MCF 10A (cell line): ENCODE results near the gene GYPC. TPM values are rescaled to one million over a fixed set of nuclear protein-coding genes. Genes with fewer than 3 reads are reported as not detected.

Source experiments
- BruUV-seq: library from RNA; stranded (reverse); fragments of 400-500 nt; replicated peaks from 2 replicates; lab custom pipeline; 2021; lab: Mats Ljungman, UMichigan
- CTCF ChIA-PET: fragments of 300-600 bp; sonication (Branson Sonifier 250); formaldehyde crosslinking; extraction: SDS; loops from one replicate; lab custom pipeline; 2021; ENCODE audit warnings: antibody characterized with exemption, inconsistent platforms; lab: Yijun Ruan, JAX
- POLR2A ChIA-PET: fragments of 300-600, 350-650 bp; sonication (Branson Sonifier 250); formaldehyde crosslinking; extraction: SDS; loops from one replicate; lab custom pipeline; 2020; ENCODE audit warnings: antibody characterized with exemption, inconsistent platforms; lab: Yijun Ruan, JAX
- DNase-seq: peaks from one replicate; pipeline ENCODE4 v3.0.0-alpha.2; 2018; ENCODE audit not compliant: unreplicated experiment
- H3K27ac Mint-ChIP-seq: one replicate; pipeline ENCODE4 v1.8.0; 2022; ENCODE audit warnings: mild to moderate bottlenecking, low read depth, mixed read lengths; ENCODE audit not compliant: unreplicated experiment
- H3K27me3 Mint-ChIP-seq: one replicate; pipeline ENCODE4 v1.8.0; 2022; ENCODE audit warnings: mixed read lengths; ENCODE audit not compliant: insufficient read depth, unreplicated experiment
- H3K36me3 Mint-ChIP-seq: one replicate; pipeline ENCODE4 v1.8.0; 2022; ENCODE audit warnings: mild to moderate bottlenecking, moderate library complexity, mixed read lengths; ENCODE audit not compliant: insufficient read depth, unreplicated experiment
- H3K4me1 Mint-ChIP-seq: one replicate; pipeline ENCODE4 v1.8.0; 2022; ENCODE audit warnings: mixed read lengths; ENCODE audit not compliant: insufficient read depth, unreplicated experiment
- H3K4me3 Mint-ChIP-seq: one replicate; pipeline ENCODE4 v1.8.0; 2022; ENCODE audit warnings: mild to moderate bottlenecking, moderate library complexity, mixed read lengths; ENCODE audit not compliant: unreplicated experiment
- H3K9me3 Mint-ChIP-seq: one replicate; pipeline ENCODE4 v1.8.0; 2022; ENCODE audit warnings: mixed read lengths; ENCODE audit not compliant: unreplicated experiment
- intact Hi-C: fragments of 100-400 bp; cut with micrococcal nuclease; formaldehyde crosslinking; loops from 2 replicates; pipeline ENCODE4 v1.14.1; 2022
- total RNA-seq: library from RNA; stranded (reverse); gene quantifications from 2 replicates; pipeline ENCODE4 v1.2.3, GENCODE V29; 2022
- TF ChIP-seq, protein P1 (sequence below): fragments of 200-600 bp; IDR thresholded peaks from one replicate; pipeline ENCODE4 v1.8.0; 2022; ENCODE audit warnings: antibody characterized with exemption, mild to moderate bottlenecking; ENCODE audit not compliant: unreplicated experiment

The GYPC gene
- total RNA-seq, 1 experiment from 2014 or later, result not detected

DNA sequence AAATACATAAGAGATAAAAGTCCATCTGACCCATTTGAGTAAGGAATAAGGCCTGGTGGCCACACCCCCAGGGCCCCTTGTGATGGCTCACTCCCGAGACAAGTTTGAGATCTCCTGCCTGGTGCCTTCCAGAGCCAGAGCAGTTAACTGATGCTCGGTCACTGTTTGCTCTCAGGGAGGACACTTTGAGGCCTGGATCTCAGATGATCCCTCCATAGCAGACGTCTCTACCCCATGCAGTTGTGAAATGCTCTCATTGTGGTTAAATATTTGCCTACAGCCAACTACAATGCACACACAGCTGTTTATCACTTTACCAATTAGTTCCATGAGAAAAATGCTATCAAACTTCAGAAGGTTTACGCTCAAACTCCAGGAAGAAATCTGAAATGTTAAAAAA, 12.3 kb downstream of the GYPC start:
- CTCF ChIA-PET, result no interaction called here
- BruUV-seq, result no TSS peak
- intact Hi-C loops, result no loop called here
- Mint-ChIP-seq H3K27ac (no peak overlapping the region), H3K9me3 (no peaks in the 10 kb centered on the region), H3K4me3 (no peak overlapping the region), H3K27me3 (no peaks in the 10 kb centered on the region), H3K36me3 (no peaks in the 10 kb centered on the region), H3K4me1 (no peaks in the 10 kb centered on the region)
- no peak for DNase-seq
- TF ChIP-seq, protein P1, sequence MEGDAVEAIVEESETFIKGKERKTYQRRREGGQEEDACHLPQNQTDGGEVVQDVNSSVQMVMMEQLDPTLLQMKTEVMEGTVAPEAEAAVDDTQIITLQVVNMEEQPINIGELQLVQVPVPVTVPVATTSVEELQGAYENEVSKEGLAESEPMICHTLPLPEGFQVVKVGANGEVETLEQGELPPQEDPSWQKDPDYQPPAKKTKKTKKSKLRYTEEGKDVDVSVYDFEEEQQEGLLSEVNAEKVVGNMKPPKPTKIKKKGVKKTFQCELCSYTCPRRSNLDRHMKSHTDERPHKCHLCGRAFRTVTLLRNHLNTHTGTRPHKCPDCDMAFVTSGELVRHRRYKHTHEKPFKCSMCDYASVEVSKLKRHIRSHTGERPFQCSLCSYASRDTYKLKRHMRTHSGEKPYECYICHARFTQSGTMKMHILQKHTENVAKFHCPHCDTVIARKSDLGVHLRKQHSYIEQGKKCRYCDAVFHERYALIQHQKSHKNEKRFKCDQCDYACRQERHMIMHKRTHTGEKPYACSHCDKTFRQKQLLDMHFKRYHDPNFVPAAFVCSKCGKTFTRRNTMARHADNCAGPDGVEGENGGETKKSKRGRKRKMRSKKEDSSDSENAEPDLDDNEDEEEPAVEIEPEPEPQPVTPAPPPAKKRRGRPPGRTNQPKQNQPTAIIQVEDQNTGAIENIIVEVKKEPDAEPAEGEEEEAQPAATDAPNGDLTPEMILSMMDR, result no peak
- POLR2A ChIA-PET, result no interaction called here

DNA sequence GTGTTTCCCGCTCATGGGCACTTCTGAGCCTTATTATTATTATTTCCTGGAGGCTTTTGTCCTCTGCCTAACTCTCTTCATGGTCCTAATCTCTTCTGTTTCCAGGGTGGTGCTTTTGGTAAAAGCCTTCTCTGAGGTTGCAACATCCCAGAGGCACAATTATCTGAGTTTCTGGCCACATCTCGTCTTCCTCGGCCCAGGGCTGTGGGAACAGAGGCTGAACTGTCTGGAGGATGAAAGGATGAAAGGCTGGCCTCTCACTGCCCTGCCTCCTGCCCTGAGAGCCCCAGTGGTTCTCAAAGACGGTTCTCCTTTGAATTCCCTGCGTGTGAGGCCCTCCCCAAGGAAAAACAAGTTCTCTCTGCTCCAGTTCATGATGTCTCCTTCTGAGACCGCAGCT, 13.8 kb downstream of the GYPC start:
- Mint-ChIP-seq H3K4me3 (no peak overlapping the region), H3K27me3 (no peaks in the 10 kb centered on the region), H3K36me3 (no peaks in the 10 kb centered on the region), H3K27ac (no peak overlapping the region), H3K4me1 (no peaks in the 10 kb centered on the region), H3K9me3 (no peaks in the 10 kb centered on the region)
- ChIA-PET CTCF (interaction anchor here (0.5 kb wide), 1 partner anchor 402 kb away, joined by 3 read pairs; no protein-coding TSS in a partner anchor), POLR2A (no interaction called here)
- BruUV-seq, result no TSS peak
- TF ChIP-seq, protein P1, result no peak
- no peak for DNase-seq
- intact Hi-C loops, result no loop called here

DNA sequence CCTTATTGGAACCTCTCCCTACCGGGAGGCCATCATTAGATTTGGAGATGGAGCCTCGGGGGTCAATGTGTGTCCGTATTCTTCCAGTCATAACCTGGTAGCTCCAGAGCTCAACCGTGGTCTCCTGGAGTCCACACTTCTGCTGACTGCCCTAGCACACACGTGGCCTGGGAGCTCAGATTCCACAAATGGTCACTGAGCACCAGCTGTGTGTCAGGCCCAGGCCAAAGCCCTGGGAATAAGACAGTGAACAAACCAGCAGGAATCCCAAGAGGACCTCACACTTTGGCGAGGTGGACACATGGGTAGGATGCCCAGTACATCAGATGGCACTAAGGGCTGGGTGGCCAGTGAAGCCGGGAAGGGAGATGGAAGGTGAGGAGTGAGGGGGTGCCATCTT, 15.5 kb downstream of the GYPC start:
- Mint-ChIP-seq H3K27me3 (no peaks in the 10 kb centered on the region), H3K36me3 (peaks cover 4% of the 10 kb centered on the region), H3K4me1 (no peaks in the 10 kb centered on the region), H3K4me3 (no peak overlapping the region), H3K27ac (no peak overlapping the region), H3K9me3 (peaks cover 14% of the 10 kb centered on the region)
- DNase-seq, result no peak
- BruUV-seq, result no TSS peak
- CTCF ChIA-PET, result interaction anchor here (0.7 kb wide), 1 partner anchor 379 kb away, joined by 3 read pairs; no protein-coding TSS in a partner anchor
- TF ChIP-seq, protein P1, result no peak
- POLR2A ChIA-PET, result no interaction called here
- intact Hi-C loops, result no loop called here

DNA sequence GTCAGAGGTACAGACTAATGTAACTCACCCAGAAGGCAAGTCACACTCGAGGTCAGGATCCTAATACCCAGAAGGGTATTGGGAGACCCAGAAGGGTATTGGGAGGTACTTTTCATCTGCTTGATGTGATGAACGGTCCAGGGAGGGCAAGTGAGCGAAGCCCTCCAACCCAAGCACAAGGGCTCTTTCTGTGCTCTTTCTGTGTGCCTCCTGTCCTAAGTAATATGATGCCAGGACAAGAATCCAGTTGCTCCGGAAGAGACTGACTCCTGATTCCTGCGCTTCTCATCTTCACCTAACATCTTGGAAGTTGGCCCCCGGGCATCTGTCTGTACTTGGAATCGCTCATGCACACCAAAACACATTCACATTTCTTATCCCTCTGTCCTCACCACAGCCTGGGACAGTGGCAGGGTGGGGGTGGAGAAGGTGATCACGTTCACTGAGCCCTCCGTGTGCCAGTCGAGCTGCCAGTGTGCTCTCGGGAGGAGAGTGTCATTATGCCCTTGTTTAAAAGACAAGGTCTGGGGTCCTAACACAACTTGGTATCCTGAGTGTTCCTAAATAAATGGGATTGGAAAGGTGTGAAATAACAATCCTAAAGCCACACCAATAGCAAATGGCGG, 17.1 kb downstream of the GYPC start:
- no peak for DNase-seq
- peaks cover 25% of the 10 kb centered on the region for H3K9me3 Mint-ChIP-seq
- intact Hi-C loops, result no loop called here
- BruUV-seq, result no TSS peak
- no peak overlapping the region for H3K4me3 Mint-ChIP-seq
- H3K36me3 Mint-ChIP-seq, result peaks cover 5% of the 10 kb centered on the region
- H3K4me1 Mint-ChIP-seq, result no peaks in the 10 kb centered on the region
- POLR2A ChIA-PET, result no interaction called here
- CTCF ChIA-PET, result no interaction called here
- TF ChIP-seq, protein P1, result no peak
- H3K27ac Mint-ChIP-seq, result no peak overlapping the region
- H3K27me3 Mint-ChIP-seq, result no peaks in the 10 kb centered on the region
